GM19455 (cell line): Measurements from ENCODE around the gene MYO1G.

Experiments
- ATAC-seq: cut with Tn5 transposase; IDR thresholded peaks from one replicate; pipeline ENCODE4 v1.9.1; 2021; ENCODE audit not compliant: unreplicated experiment

Gene MYO1G

GRCh38 chr7:44981035-44981706 lies 2.4 kb upstream of the MYO1G start:
- ATAC-seq, result peak; percentile 9

GRCh38 chr7:44980393-44981034 lies 1.7 kb upstream of the MYO1G start:
- ATAC-seq, result peak; percentile 42

- peak; percentile 18 for ATAC-seq
Observed at GRCh38 chr7:44979481-44980392, 922 bp upstream of the MYO1G start.

GRCh38 chr7:44977959-44978335 lies 868 bp downstream of the MYO1G start:
- no peak for ATAC-seq

- no peak for ATAC-seq
Observed at GRCh38 chr7:44977304-44977958, 1.4 kb downstream of the MYO1G start.

- ATAC-seq, result no peak
Observed at GRCh38 chr7:44976746-44977196, 2.0 kb downstream of the MYO1G start.

GRCh38 chr7:44976040-44976745 lies 2.6 kb downstream of the MYO1G start:
- no peak for ATAC-seq

- ATAC-seq, result no peak
Observed at GRCh38 chr7:44975331-44976039, 3.3 kb downstream of the MYO1G start.

GRCh38 chr7:44974549-44974948 lies 4.3 kb downstream of the MYO1G start:
- no peak for ATAC-seq

- no peak for ATAC-seq
Observed at GRCh38 chr7:44973610-44974401, 5.0 kb downstream of the MYO1G start.

- ATAC-seq, result no peak
Observed at GRCh38 chr7:44972562-44972961, 6.3 kb downstream of the MYO1G start.

- ATAC-seq, result no peak
Observed at GRCh38 chr7:44971902-44972441, 6.8 kb downstream of the MYO1G start.

GRCh38 chr7:44971188-44971901 lies 7.5 kb downstream of the MYO1G start:
- ATAC-seq, result no peak

- no peak for ATAC-seq
Observed at GRCh38 chr7:44970523-44971051, 8.2 kb downstream of the MYO1G start.

GRCh38 chr7:44969701-44970522 lies 8.9 kb downstream of the MYO1G start:
- no peak for ATAC-seq

- no peak for ATAC-seq
Observed at GRCh38 chr7:44969049-44969700, 9.6 kb downstream of the MYO1G start.
